Activated CD8-positive, alpha-beta T cell treated with anti-CD3 and anti-CD28 coated beads for 36 hours (primary cell): ENCODE results near the gene WWC2. TPM values are rescaled to one million over a fixed set of nuclear protein-coding genes. Genes with fewer than 3 reads are reported as not detected.

Experiments used
- ATAC-seq: fragments of 200-7000 bp; cut with Tn5 transposase; one replicate; pipeline ENCODE4 v1.10.0; 2021; ENCODE audit warnings: mild to moderate bottlenecking, moderate library complexity
- CTCF ChIA-PET: fragments of 350-600 bp; sonication (Branson Sonifier 250); formaldehyde crosslinking; loops from one replicate; lab custom pipeline; 2021; ENCODE audit warnings: antibody characterized with exemption; lab: Charles Lee
- POLR2A ChIA-PET: fragments of 350-600 bp; sonication (Branson Sonifier 250); formaldehyde crosslinking; loops from one replicate; lab custom pipeline; 2021; ENCODE audit warnings: antibody characterized with exemption; lab: Charles Lee
- DNase-seq: peaks from one replicate; pipeline ENCODE4 v3.0.0-alpha.2; 2020
- H3K27ac Mint-ChIP-seq: one replicate; pipeline ENCODE4 v1.8.0; 2021; ENCODE audit warnings: mild to moderate bottlenecking, mixed read lengths
- H3K27me3 Mint-ChIP-seq: one replicate; pipeline ENCODE4 v1.8.0; 2021; ENCODE audit warnings: mixed read lengths
- H3K36me3 Mint-ChIP-seq: one replicate; pipeline ENCODE4 v1.8.0; 2021; ENCODE audit warnings: low read depth, mixed read lengths
- H3K4me1 Mint-ChIP-seq: one replicate; pipeline ENCODE4 v1.8.0; 2021; ENCODE audit warnings: low read depth, mixed read lengths
- H3K4me3 Mint-ChIP-seq: one replicate; pipeline ENCODE4 v1.8.0; 2021; ENCODE audit warnings: mild to moderate bottlenecking, moderate library complexity, mixed read lengths
- H3K9me3 Mint-ChIP-seq: one replicate; pipeline ENCODE4 v1.8.0; 2021; ENCODE audit warnings: mixed read lengths
- intact Hi-C: fragments of 100-400 bp; cut with micrococcal nuclease; formaldehyde crosslinking; loops from one replicate; pipeline ENCODE4 v1.10.0; 2022
- total RNA-seq, 2 experiments: library from RNA; stranded (reverse); gene quantifications; one replicate each; pipeline ENCODE4 v1.2.3, GENCODE V29; 2021
- TF ChIP-seq, protein P1 (sequence below): fragments of 200-600 bp; IDR thresholded peaks from one replicate; pipeline ENCODE4 v1.8.0; 2022; ENCODE audit warnings: antibody characterized with exemption, mild to moderate bottlenecking

Gene WWC2
- total RNA-seq, 2 experiments from 2014 or later, result 1.9 TPM

DNA sequence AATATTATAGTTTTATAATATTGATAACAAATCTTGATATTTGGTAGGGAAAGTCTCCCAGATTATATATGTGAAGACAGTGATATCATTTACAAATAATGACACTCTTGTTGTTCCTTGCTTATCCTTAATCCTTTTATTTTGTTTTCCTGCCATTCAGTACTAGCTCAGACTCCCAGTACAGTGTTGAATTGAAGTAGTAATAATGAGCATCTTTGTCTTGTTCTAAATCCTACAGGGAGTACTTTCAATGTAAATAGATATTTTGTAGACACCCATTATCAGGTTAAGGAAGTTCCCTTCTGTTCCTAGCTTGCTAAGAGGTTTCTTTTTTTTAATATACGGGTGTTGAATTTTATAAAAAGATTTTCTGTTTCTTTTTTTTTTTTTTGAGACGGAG lies 33.0 kb downstream of the WWC2 start:
- CTCF ChIA-PET, result no interaction called here
- intact Hi-C loops, result no loop called here
- Mint-ChIP-seq H3K36me3 (no peaks in the 10 kb centered on the region), H3K4me3 (no peak overlapping the region), H3K27me3 (peaks cover 7% of the 10 kb centered on the region), H3K9me3 (no peaks in the 10 kb centered on the region), H3K27ac (no peak overlapping the region), H3K4me1 (no peaks in the 10 kb centered on the region)
- TF ChIP-seq, protein P1, sequence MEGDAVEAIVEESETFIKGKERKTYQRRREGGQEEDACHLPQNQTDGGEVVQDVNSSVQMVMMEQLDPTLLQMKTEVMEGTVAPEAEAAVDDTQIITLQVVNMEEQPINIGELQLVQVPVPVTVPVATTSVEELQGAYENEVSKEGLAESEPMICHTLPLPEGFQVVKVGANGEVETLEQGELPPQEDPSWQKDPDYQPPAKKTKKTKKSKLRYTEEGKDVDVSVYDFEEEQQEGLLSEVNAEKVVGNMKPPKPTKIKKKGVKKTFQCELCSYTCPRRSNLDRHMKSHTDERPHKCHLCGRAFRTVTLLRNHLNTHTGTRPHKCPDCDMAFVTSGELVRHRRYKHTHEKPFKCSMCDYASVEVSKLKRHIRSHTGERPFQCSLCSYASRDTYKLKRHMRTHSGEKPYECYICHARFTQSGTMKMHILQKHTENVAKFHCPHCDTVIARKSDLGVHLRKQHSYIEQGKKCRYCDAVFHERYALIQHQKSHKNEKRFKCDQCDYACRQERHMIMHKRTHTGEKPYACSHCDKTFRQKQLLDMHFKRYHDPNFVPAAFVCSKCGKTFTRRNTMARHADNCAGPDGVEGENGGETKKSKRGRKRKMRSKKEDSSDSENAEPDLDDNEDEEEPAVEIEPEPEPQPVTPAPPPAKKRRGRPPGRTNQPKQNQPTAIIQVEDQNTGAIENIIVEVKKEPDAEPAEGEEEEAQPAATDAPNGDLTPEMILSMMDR, result no peak
- POLR2A ChIA-PET, result no interaction called here
- DNase-seq (no peak), ATAC-seq (no peak)

DNA sequence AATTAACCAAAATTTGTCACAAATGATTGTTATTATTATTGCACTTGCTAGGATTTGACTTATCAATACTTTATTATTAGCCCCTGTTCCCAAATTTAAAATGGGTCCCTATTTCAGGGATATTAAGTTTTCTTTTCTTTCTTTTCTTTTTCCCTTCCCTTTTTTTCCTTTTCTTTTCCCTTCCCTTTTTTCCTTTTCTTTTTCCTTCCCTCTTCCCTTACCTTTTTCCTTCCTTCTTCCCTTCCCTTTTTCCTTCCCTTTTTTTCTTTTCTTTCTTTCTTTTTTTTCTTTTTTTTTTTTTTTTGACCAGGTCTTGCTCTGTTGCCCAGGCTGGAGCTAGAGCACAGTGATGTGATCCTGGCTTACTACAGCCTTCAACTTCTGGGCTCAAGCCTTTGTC lies 33.8 kb downstream of the WWC2 start:
- CTCF ChIA-PET, result no interaction called here
- Mint-ChIP-seq H3K4me1 (no peaks in the 10 kb centered on the region), H3K36me3 (no peaks in the 10 kb centered on the region), H3K27me3 (peaks cover 5% of the 10 kb centered on the region), H3K4me3 (no peak overlapping the region), H3K9me3 (no peaks in the 10 kb centered on the region), H3K27ac (no peak overlapping the region)
- intact Hi-C loops, result no loop called here
- DNase-seq, result no peak
- POLR2A ChIA-PET, result no interaction called here
- ATAC-seq, result no peak
- TF ChIP-seq, protein P1, result no peak

DNA sequence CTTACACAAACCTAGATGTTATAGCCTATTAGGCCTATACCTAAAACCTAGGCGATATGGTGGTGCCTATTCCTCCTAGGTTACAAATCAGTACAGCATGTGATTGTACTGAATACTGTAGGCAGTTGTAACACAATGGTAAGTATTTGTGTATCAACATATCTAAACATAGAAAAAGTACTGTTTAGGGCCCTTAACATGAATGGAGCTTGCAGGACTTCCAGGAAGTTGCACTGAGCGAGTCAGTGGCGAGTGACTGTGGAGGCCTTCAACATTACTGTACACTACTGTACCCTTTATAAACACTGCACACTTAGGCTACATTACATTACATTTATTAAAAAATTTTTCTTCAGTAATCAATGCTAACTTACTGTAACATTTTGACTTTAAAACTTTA lies 37.8 kb downstream of the WWC2 start:
- ChIA-PET CTCF (no interaction called here), POLR2A (no interaction called here)
- no peak overlapping the region for H3K27ac Mint-ChIP-seq
- DNase-seq (no peak), ATAC-seq (no peak)
- H3K36me3 Mint-ChIP-seq, result no peaks in the 10 kb centered on the region
- intact Hi-C loops, result no loop called here
- peaks cover 10% of the 10 kb centered on the region for H3K27me3 Mint-ChIP-seq
- TF ChIP-seq, protein P1, result no peak
- no peak overlapping the region for H3K4me3 Mint-ChIP-seq
- H3K9me3 Mint-ChIP-seq, result no peaks in the 10 kb centered on the region
- no peaks in the 10 kb centered on the region for H3K4me1 Mint-ChIP-seq

DNA sequence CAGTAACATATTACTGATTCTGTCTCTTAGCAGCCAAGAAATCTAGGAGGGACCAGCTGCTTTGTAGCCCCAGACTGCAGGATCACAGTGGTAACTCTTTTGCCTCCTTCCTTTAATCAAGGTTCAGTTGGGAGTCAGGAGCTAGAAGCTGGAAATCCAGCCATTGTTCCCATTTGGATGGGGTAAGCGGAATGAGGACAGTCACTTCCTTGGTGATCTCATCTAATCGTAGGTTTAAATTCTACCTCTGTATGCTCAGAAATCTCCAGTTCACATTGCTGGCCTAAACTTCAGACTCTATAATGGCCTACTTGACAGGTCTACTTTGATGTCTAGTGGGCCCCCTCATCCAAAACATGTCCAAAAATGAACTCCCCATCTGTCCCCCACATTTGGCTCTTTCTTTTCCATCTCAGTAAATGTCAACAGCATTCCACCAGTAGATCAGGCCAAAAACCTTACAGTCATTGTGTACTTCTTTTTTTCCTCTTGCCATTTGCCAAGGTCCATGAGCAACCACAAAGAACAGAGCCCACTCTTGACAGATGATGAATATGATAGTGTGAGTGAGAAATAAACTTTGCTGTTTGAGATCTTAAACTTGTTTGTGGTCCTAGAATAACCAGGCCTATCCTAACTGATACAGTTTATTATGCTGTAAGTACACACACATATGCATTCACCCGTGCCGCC lies 40.1 kb downstream of the WWC2 start:
- ATAC-seq (no peak), DNase-seq (no peak)
- intact Hi-C loops, result no loop called here
- Mint-ChIP-seq H3K4me1 (no peaks in the 10 kb centered on the region), H3K4me3 (no peak overlapping the region), H3K9me3 (no peaks in the 10 kb centered on the region), H3K36me3 (no peaks in the 10 kb centered on the region), H3K27me3 (peaks cover 11% of the 10 kb centered on the region), H3K27ac (no peak overlapping the region)
- ChIA-PET POLR2A (no interaction called here), CTCF (no interaction called here)
- TF ChIP-seq, protein P1, result no peak

DNA sequence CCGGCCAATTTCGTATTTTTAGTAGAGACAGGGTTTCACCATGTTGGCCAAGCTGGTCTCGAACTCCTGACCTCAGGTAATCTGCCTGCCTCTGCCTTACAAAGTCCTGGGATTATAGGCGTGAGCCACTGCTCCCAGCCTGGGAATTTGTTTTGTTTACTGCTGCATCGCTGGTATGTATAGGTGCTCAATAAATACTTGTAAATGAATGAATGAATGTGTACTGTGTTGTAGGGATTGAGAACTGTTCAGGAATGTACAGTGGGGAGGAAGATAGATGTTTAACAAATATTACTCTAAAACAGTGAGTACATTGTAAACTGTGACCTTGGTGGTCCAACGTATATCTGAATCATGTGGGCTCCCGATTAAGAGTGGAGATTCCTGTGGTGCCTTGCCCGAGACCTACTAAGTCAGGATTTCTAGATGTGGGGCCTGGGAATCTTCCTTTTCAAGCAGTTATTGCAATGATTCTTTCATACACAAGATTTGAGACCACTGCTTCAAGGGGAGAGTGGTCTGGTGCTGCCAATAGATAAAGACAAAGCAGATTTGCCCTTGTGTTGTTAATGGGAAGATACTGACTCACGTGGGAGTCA lies 41.0 kb downstream of the WWC2 start:
- ChIA-PET POLR2A (no interaction called here), CTCF (no interaction called here)
- Mint-ChIP-seq H3K4me3 (no peak overlapping the region), H3K4me1 (no peaks in the 10 kb centered on the region), H3K9me3 (no peaks in the 10 kb centered on the region), H3K27me3 (peaks cover 10% of the 10 kb centered on the region), H3K27ac (no peak overlapping the region), H3K36me3 (no peaks in the 10 kb centered on the region)
- TF ChIP-seq, protein P1, result no peak
- intact Hi-C loops, result no loop called here
- DNase-seq (no peak), ATAC-seq (no peak)
